Mesenchymal stem cell (in vitro differentiated cells and primary cell): ENCODE results near the gene CCDC6.

Experiments used
- DNase-seq: peaks from one replicate; pipeline ENCODE4 v3.0.0-alpha.2; 2013
- H2AFZ ChIP-seq: one replicate; pipeline ENCODE4 v1.6.1; 2013; ENCODE audit warnings: low read depth, mild to moderate bottlenecking, control low read depth, inconsistent platforms, low read length, moderate library complexity
- H2AK5ac ChIP-seq: 2 replicates; pipeline ENCODE4 v1.6.1; 2013; ENCODE audit warnings: low read length, moderate library complexity, mild to moderate bottlenecking, inconsistent platforms; ENCODE audit not compliant: severe bottlenecking
- H2BK120ac ChIP-seq: one replicate; pipeline ENCODE4 v1.6.1; 2013; ENCODE audit warnings: low read depth, mild to moderate bottlenecking, inconsistent platforms, low read length, moderate library complexity
- H2BK12ac ChIP-seq, 2 experiments: one replicate each; pipeline ENCODE4 v1.6.1; 2013; ENCODE audit warnings: inconsistent platforms in 2 of 2, low read length in 2 of 2, mild to moderate bottlenecking in 2 of 2, moderate library complexity in 2 of 2, control low read depth in 1 of 2
- H2BK15ac ChIP-seq: one replicate; pipeline ENCODE4 v1.6.1; 2013; ENCODE audit warnings: mild to moderate bottlenecking, low read depth, inconsistent platforms; ENCODE audit not compliant: poor library complexity, severe bottlenecking
- H2BK5ac ChIP-seq: 2 replicates; pipeline ENCODE4 v1.6.1; 2013; ENCODE audit warnings: low read depth, mild to moderate bottlenecking, low read length, control low read depth, inconsistent platforms; ENCODE audit not compliant: poor library complexity, severe bottlenecking
- H3K14ac ChIP-seq, 2 experiments: one replicate each; pipeline ENCODE4 v1.6.1; 2013; ENCODE audit warnings: inconsistent platforms in 2 of 2, low read length in 2 of 2, control low read depth in 1 of 2, mild to moderate bottlenecking in 1 of 2, moderate library complexity in 1 of 2
- H3K18ac ChIP-seq, 2 experiments: one replicate each; pipeline ENCODE4 v1.6.1; 2013; ENCODE audit warnings: inconsistent platforms in 2 of 2, low read length in 2 of 2, control low read depth in 1 of 2, low read depth in 1 of 2, mild to moderate bottlenecking in 1 of 2
- H3K23ac ChIP-seq, 2 experiments: one replicate each; pipeline ENCODE4 v1.6.1; 2013; ENCODE audit warnings: inconsistent platforms in 2 of 2, low read length in 2 of 2, mild to moderate bottlenecking in 2 of 2, moderate library complexity in 2 of 2, control low read depth in 1 of 2
- H3K27ac ChIP-seq: 2 replicates; pipeline ENCODE4 v1.5.1; 2013; ENCODE audit warnings: mild to moderate bottlenecking, moderate library complexity, low read length, control low read depth, inconsistent platforms; ENCODE audit not compliant: poor library complexity, severe bottlenecking
- H3K27me3 ChIP-seq, 2 experiments: 2 replicates each; pipeline versions ENCODE4 v1.6.1 to v1.7.0; 2013; ENCODE audit warnings: low read length in 2 of 2, mild to moderate bottlenecking in 2 of 2, moderate library complexity in 2 of 2, control low read depth in 1 of 2, inconsistent platforms in 1 of 2; ENCODE audit not compliant: control insufficient read depth in 1 of 2, insufficient read depth in 1 of 2
- H3K36me3 ChIP-seq, 2 experiments: 2 replicates each; pipeline versions ENCODE4 v1.6.1 to v1.7.0; 2013; ENCODE audit warnings: low read length in 2 of 2, control low read depth in 1 of 2, inconsistent platforms in 1 of 2, low read depth in 1 of 2, mild to moderate bottlenecking in 1 of 2; ENCODE audit not compliant: insufficient read depth in 2 of 2, control insufficient read depth in 1 of 2
- H3K4ac ChIP-seq, 2 experiments: one replicate each; pipeline ENCODE4 v1.6.1; 2013; ENCODE audit warnings: inconsistent platforms in 2 of 2, low read length in 2 of 2, mild to moderate bottlenecking in 2 of 2, moderate library complexity in 2 of 2, control low read depth in 1 of 2, low read depth in 1 of 2
- H3K4me1 ChIP-seq: 2 replicates; pipeline ENCODE4 v1.6.1; 2013; ENCODE audit warnings: low read depth, low read length, control low read depth; ENCODE audit not compliant: control insufficient read depth, insufficient read depth
- H3K4me2 ChIP-seq: 2 replicates; pipeline ENCODE4 v1.6.1; 2013; ENCODE audit warnings: low read length, mild to moderate bottlenecking, inconsistent platforms; ENCODE audit not compliant: poor library complexity, severe bottlenecking
- H3K4me3 ChIP-seq, 2 experiments: 2 replicates each; pipeline versions ENCODE4 v1.5.1 to v1.7.0; 2013; ENCODE audit warnings: low read length in 2 of 2, mild to moderate bottlenecking in 2 of 2, control low read depth in 1 of 2, low read depth in 1 of 2; ENCODE audit not compliant: insufficient read depth in 1 of 2
- H3K79me1 ChIP-seq: replicated peaks from 2 replicates; pipeline ENCODE4 v1.6.1; 2013; ENCODE audit warnings: mild to moderate bottlenecking, control low read depth, low read length, inconsistent platforms; ENCODE audit not compliant: poor library complexity, severe bottlenecking
- H3K9ac ChIP-seq: 2 replicates; pipeline ENCODE4 v1.7.0; 2013; ENCODE audit warnings: mild to moderate bottlenecking, low read length, moderate library complexity
- H3K9me3 ChIP-seq: 2 replicates; pipeline ENCODE4 v1.7.0; 2013; ENCODE audit warnings: mild to moderate bottlenecking, low read length; ENCODE audit not compliant: control insufficient read depth
- H4K8ac ChIP-seq: one replicate; pipeline ENCODE4 v1.6.1; 2013; ENCODE audit warnings: inconsistent platforms, mild to moderate bottlenecking, low read length, moderate library complexity
- H4K91ac ChIP-seq: one replicate; pipeline ENCODE4 v1.6.1; 2013; ENCODE audit warnings: mild to moderate bottlenecking, low read length, inconsistent platforms
- WGBS: methylation state at CpG from one replicate; pipeline ENCODE4 v1.1.7; 2013; ENCODE audit warnings: mixed read lengths; 5-methylcytosine and 5-hydroxymethylcytosine counted together

Gene CCDC6

GRCh38 chr10:59831658-59832503 is 74.5 kb downstream of the CCDC6 start:
- no peak overlapping the region for H2AFZ ChIP-seq
- no peaks in the 10 kb centered on the region for H3K27me3 ChIP-seq
- H3K9me3 ChIP-seq, result no peaks in the 10 kb centered on the region
- H3K27ac ChIP-seq, result no peak overlapping the region
- no peaks in the 10 kb centered on the region for H3K4me1 ChIP-seq
- H3K18ac ChIP-seq, result no peak overlapping the region
- H3K14ac ChIP-seq, result peak overlapping the region in 1 of 2 experiments; percentile 46
- no peak overlapping the region for H3K4me2 ChIP-seq
- H2BK12ac ChIP-seq, result no peak overlapping the region
- no peak overlapping the region for H2BK5ac ChIP-seq
- no peak overlapping the region for H3K9ac ChIP-seq
- over 99% methylated on average over 4 of the region's 5 CpGs for WGBS
- no peak overlapping the region for H3K4ac ChIP-seq
- peaks cover 27% of the 10 kb centered on the region for H3K79me1 ChIP-seq
- H4K8ac ChIP-seq, result no peak overlapping the region
- no peak overlapping the region for H2BK120ac ChIP-seq
- H3K4me3 ChIP-seq, result no peak overlapping the region
- H2AK5ac ChIP-seq, result no peak overlapping the region
- no peak overlapping the region for H3K23ac ChIP-seq
- peaks cover 2 to 21% of the 10 kb centered on the region in 2 experiments for H3K36me3 ChIP-seq
- no peak for DNase-seq
- H2BK15ac ChIP-seq, result no peak overlapping the region
- no peak overlapping the region for H4K91ac ChIP-seq

- Histone ChIP-seq H2BK12ac (no peak overlapping the region), H3K79me1 (peaks cover 33% of the 10 kb centered on the region), H3K4me3 (no peak overlapping the region), H4K91ac (no peak overlapping the region), H2AK5ac (no peak overlapping the region), H3K4ac (no peak overlapping the region), H4K8ac (no peak overlapping the region), H2AFZ (no peak overlapping the region), H3K36me3 (peaks cover 2 to 21% of the 10 kb centered on the region in 2 experiments), H2BK120ac (no peak overlapping the region), H3K9me3 (no peaks in the 10 kb centered on the region), H3K23ac (no peak overlapping the region), H3K27ac (no peak overlapping the region), H3K18ac (no peak overlapping the region), H3K14ac (no peak overlapping the region), H2BK5ac (no peak overlapping the region), H3K27me3 (no peaks in the 10 kb centered on the region), H3K4me1 (no peaks in the 10 kb centered on the region), H3K9ac (no peak overlapping the region), H2BK15ac (no peak overlapping the region), H3K4me2 (no peak overlapping the region)
- peak; percentile 61 for DNase-seq
- WGBS, result 85% methylated on average over 6 of the region's 7 CpGs
Observed at GRCh38 chr10:59830601-59831259, 75.6 kb downstream of the CCDC6 start.

GRCh38 chr10:59829601-59830000 is 76.8 kb downstream of the CCDC6 start:
- Histone ChIP-seq H3K36me3 (peaks cover 2 to 21% of the 10 kb centered on the region in 2 experiments), H3K79me1 (peaks cover 33% of the 10 kb centered on the region), H3K9me3 (no peaks in the 10 kb centered on the region), H2AFZ (no peak overlapping the region), H2BK120ac (no peak overlapping the region), H3K23ac (no peak overlapping the region), H3K27ac (no peak overlapping the region), H2BK12ac (no peak overlapping the region), H3K4ac (no peak overlapping the region), H2BK5ac (no peak overlapping the region), H3K4me3 (no peak overlapping the region), H3K4me2 (no peak overlapping the region), H3K9ac (peak overlapping the region; percentile 7), H2BK15ac (no peak overlapping the region), H4K91ac (no peak overlapping the region), H3K4me1 (no peaks in the 10 kb centered on the region), H4K8ac (no peak overlapping the region), H3K18ac (no peak overlapping the region), H3K14ac (no peak overlapping the region), H3K27me3 (no peaks in the 10 kb centered on the region), H2AK5ac (no peak overlapping the region)
- no peak for DNase-seq
- 98% methylated on average over 2 of the region's 3 CpGs for WGBS

GRCh38 chr10:59829024-59829423 is 77.3 kb downstream of the CCDC6 start:
- Histone ChIP-seq H2AFZ (no peak overlapping the region), H3K4me2 (no peak overlapping the region), H4K8ac (no peak overlapping the region), H3K27ac (no peak overlapping the region), H3K18ac (no peak overlapping the region), H2BK120ac (no peak overlapping the region), H3K36me3 (peaks cover 2 to 21% of the 10 kb centered on the region in 2 experiments), H3K4ac (no peak overlapping the region), H3K4me3 (no peak overlapping the region), H3K9ac (peak overlapping the region; percentile 28), H3K14ac (no peak overlapping the region), H3K9me3 (no peaks in the 10 kb centered on the region), H2BK5ac (no peak overlapping the region), H3K4me1 (no peaks in the 10 kb centered on the region), H3K23ac (no peak overlapping the region), H2BK12ac (no peak overlapping the region), H2BK15ac (no peak overlapping the region), H2AK5ac (no peak overlapping the region), H3K27me3 (no peaks in the 10 kb centered on the region), H4K91ac (no peak overlapping the region), H3K79me1 (peaks cover 37% of the 10 kb centered on the region)
- no peak for DNase-seq
- no CpG with 5 or more reads among the region's 1 CpG for WGBS
